Measurements from ENCODE around the gene PRR29.

PRR29 gene

GRCh38 chr17:63998050-63998720 is at the start of gene PRR29:
Gene PRR29 (plus strand): TSS chr17:63998351. CDS start chr17:63998365, 14 bp downstream.
- TF ChIP-seq CTCF (IDR thresholded peaks at IDR 0.05; ENCODE audit: low read depth, low read length) = no peak
- H3K4me3 ChIP-seq (replicated peaks in 1 of 2; ENCODE audit: low read depth in 2 of 2, low read length in 2 of 2) = peak within 1 kb of the TSS; percentile 67 to 73
- DNase-seq (ENCODE audit: low read depth in 2 of 2) = peak; percentile 57 to 72

DNA sequence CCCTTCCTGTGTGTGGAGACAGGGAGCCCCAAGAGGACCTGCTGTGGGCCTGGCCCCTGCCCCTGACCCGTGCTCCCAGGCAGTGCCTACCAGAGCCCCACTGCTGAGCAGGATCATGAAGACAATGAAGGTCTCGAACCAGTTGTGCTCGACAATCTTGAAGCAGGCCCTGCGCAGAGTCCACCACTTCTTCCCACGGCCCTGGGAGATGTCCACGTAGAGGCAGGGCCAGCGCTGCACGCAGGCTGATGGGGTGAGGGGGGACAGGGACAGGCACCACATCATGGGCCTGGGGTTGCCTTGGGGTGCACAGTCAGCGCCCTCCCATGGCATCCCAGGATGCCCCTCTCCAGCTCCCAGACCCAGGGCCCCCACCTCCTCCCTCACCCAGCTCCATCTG is 49.6 kb upstream of the PRR29 start:
- no peak overlapping the region for H3K4me3 ChIP-seq (replicated peaks in 1 of 2; ENCODE audit: low read depth in 2 of 2, low read length in 2 of 2)
- TF ChIP-seq CTCF (IDR thresholded peaks at IDR 0.05; ENCODE audit: low read depth, low read length) = no peak
- no peak for DNase-seq (ENCODE audit: low read depth in 2 of 2)

DNA sequence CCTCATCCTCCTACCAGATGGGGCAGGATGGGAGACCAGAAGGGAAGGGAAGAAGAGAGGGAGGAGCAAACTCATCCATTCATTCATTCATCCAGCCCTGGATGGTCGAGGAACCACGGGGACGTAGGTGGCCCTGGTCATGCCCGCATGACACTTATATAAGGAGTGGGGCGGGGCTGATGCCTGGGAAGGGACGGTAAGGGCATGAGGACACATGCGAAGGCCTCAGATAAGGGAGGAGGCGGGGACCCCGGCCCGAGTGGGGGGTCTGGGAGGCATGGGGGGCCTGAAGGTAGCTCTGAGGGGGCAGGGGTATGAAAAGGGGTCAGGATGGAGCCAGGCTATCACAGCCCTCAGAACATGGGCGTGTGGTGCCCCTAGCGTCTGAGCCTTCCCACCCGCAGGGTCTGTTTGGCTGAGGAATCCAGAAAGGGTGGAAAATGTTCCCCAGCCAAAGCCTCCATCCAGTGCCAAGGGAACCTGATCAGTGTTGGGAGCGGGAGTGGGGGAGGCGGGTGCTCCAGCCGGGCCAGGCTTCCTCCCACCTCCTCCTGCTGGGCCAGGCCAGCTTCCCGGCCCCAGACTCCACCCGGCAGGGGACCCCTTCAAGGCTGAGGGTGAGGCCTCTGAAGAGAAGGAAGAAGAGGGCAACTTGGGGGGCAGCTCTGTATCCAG is 48.4 kb upstream of the PRR29 start:
- no peak for DNase-seq (ENCODE audit: low read depth in 2 of 2)
- H3K4me3 ChIP-seq (replicated peaks in 1 of 2; ENCODE audit: low read depth in 2 of 2, low read length in 2 of 2) = no peak overlapping the region
- no peak for TF ChIP-seq CTCF (IDR thresholded peaks at IDR 0.05; ENCODE audit: low read depth, low read length)

GRCh38 chr17:63950940-63951907 is 46.9 kb upstream of the PRR29 start:
- H3K4me3 ChIP-seq (replicated peaks in 1 of 2; ENCODE audit: low read depth in 2 of 2, low read length in 2 of 2) = no peak overlapping the region
- TF ChIP-seq CTCF (IDR thresholded peaks at IDR 0.05; ENCODE audit: low read depth, low read length) = no peak
- no peak for DNase-seq (ENCODE audit: low read depth in 2 of 2)

GRCh38 chr17:63954402-63955063 is 43.6 kb upstream of the PRR29 start:
- TF ChIP-seq CTCF (IDR thresholded peaks at IDR 0.05; ENCODE audit: low read depth, low read length) = no peak
- DNase-seq (ENCODE audit: low read depth in 2 of 2) = no peak
- no peak overlapping the region for H3K4me3 ChIP-seq (replicated peaks in 1 of 2; ENCODE audit: low read depth in 2 of 2, low read length in 2 of 2)

DNA sequence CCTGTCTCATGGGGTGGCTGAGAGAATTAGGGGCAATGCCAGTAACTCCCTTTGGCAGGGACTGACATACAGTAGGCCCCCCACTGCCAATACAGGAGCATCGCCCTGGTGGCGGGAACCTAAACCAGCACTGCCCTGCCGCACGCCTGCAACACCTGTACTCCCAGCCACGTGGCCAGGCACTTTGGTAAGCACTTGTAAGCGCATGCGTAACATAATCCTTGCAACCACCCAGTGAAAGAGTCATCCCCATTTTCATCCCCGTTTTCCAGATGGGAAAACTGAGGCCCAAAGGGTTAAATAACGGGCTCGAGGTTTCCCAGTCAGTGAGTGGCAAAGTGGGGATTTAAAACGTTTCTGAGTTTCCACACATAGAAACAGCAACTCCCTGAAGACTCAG is 42.9 kb upstream of the PRR29 start:
- DNase-seq (ENCODE audit: low read depth in 2 of 2) = no peak
- TF ChIP-seq CTCF (IDR thresholded peaks at IDR 0.05; ENCODE audit: low read depth, low read length) = no peak
- H3K4me3 ChIP-seq (replicated peaks in 1 of 2; ENCODE audit: low read depth in 2 of 2, low read length in 2 of 2) = no peak overlapping the region

Data from cardiac fibroblast (primary cell).